Smooth muscle cell (in vitro differentiated cells): ENCODE measurements around the gene APPBP2. TPM values are rescaled to one million over a fixed set of nuclear protein-coding genes. Genes with fewer than 3 reads are reported as not detected.
"Not testable (repeated sequence)": the region's sequence is repeated elsewhere in the genome, so short reads cannot be mapped to it uniquely, and the experiment has no call there.

Experiments used
- DNase-seq: peaks from one replicate; lab custom pipeline; 2025; ENCODE audit not compliant: unreplicated experiment; lab: John Stamatoyannopoulos, UW
- H2AFZ ChIP-seq: fragments of 200-600 bp; sonication (generic); 2 replicates; pipeline ENCODE4 v1.6.0; 2016; ENCODE audit warnings: antibody characterized with exemption, low read depth, mild to moderate bottlenecking
- H3F3A ChIP-seq: fragments of 200-600 bp; sonication (generic); 2 replicates; pipeline ENCODE4 v1.6.0; 2017; ENCODE audit warnings: antibody characterized with exemption, low read depth
- H3K27ac ChIP-seq: fragments of 200-600 bp; sonication (generic); 2 replicates; pipeline ENCODE4 v1.5.1; 2016; ENCODE audit warnings: low read depth, mild to moderate bottlenecking
- H3K27me3 ChIP-seq: fragments of 200-600 bp; sonication (generic); 2 replicates; pipeline ENCODE4 v1.6.1; 2016; ENCODE audit warnings: low read depth, mild to moderate bottlenecking
- H3K36me3 ChIP-seq: fragments of 200-600 bp; sonication (generic); 2 replicates; pipeline ENCODE4 v1.5.1; 2016; ENCODE audit warnings: low read depth
- H3K4me1 ChIP-seq: fragments of 200-600 bp; sonication (generic); 2 replicates; pipeline ENCODE4 v1.5.1; 2016; ENCODE audit warnings: low read depth
- H3K4me2 ChIP-seq: fragments of 200-600 bp; sonication (generic); 2 replicates; pipeline ENCODE4 v1.6.0; 2016; ENCODE audit warnings: mild to moderate bottlenecking
- H3K4me3 ChIP-seq: fragments of 200-600 bp; sonication (generic); 2 replicates; pipeline ENCODE4 v1.5.1; 2016; ENCODE audit warnings: mild to moderate bottlenecking
- H3K79me2 ChIP-seq: fragments of 200-600 bp; sonication (generic); 2 replicates; pipeline ENCODE4 v1.6.0; 2016; ENCODE audit warnings: low read depth, mild to moderate bottlenecking
- H3K9ac ChIP-seq: fragments of 200-600 bp; sonication (generic); 2 replicates; pipeline ENCODE4 v1.6.0; 2016; ENCODE audit warnings: low read depth
- H3K9me3 ChIP-seq: fragments of 200-600 bp; sonication (generic); replicated peaks from 2 replicates; pipeline ENCODE4 v1.5.1; 2016; ENCODE audit warnings: low read depth
- H4K20me1 ChIP-seq: fragments of 200-600 bp; sonication (generic); 2 replicates; pipeline ENCODE4 v1.6.0; 2016; ENCODE audit warnings: low read depth
- WGBS: methylation state at CpG from one replicate; pipeline ENCODE4 v1.1.7; 2016; ENCODE audit warnings: low lambda C conversion rate; 5-methylcytosine and 5-hydroxymethylcytosine counted together
- polyA plus RNA-seq: library from polyadenylated mRNA; unstranded; fragments of >200 nt; fragmentation: Nextera tagmentation; extraction: Ambion mirVana; gene quantifications from 2 replicates; pipeline ENCODE4 v1.2.1, GENCODE V29; 2016
- total RNA-seq: library from RNA; depleted of rRNA; stranded (reverse); fragments of >200 nt; gene quantifications from 2 replicates; pipeline ENCODE4 v1.2.3, GENCODE V29; 2014
- TF ChIP-seq, protein P1 (sequence below): fragments of 200-600 bp; sonication (generic); IDR thresholded peaks from 2 replicates; pipeline ENCODE4 v1.5.1; 2017; ENCODE audit warnings: borderline replicate concordance, mild to moderate bottlenecking, antibody characterized with exemption; ENCODE audit not compliant: insufficient read depth, poor library complexity, severe bottlenecking

APPBP2 gene
- total and polyA plus RNA-seq, 2 experiments from 2014 or later, result 38.3 to 40.9 TPM

- no peaks in the 10 kb centered on the region for H3F3A ChIP-seq
Observed at GRCh38 chr17:60435244-60436167, 90.5 kb downstream of the APPBP2 start.

GRCh38 chr17:60433021-60433997 lies 92.7 kb downstream of the APPBP2 start:
- not testable (repeated sequence) for H4K20me1 ChIP-seq, H3K4me1 ChIP-seq, H2AFZ ChIP-seq, H3K4me3 ChIP-seq, DNase-seq, H3K27ac ChIP-seq, H3K9me3 ChIP-seq, H3F3A ChIP-seq, H3K79me2 ChIP-seq, H3K27me3 ChIP-seq, H3K4me2 ChIP-seq, H3K9ac ChIP-seq, H3K36me3 ChIP-seq
- 91% methylated on average over 4 of the region's 4 CpGs for WGBS

More at GRCh38 chr17:60435244-60436167, 90.5 kb downstream of the APPBP2 start:
- H3K9me3 ChIP-seq, result no peaks in the 10 kb centered on the region
- no peak overlapping the region for H3K9ac ChIP-seq
- no peaks in the 10 kb centered on the region for H4K20me1 ChIP-seq
- no peak overlapping the region for H3K4me3 ChIP-seq
- no peak overlapping the region for H3K4me2 ChIP-seq
- WGBS, result 83% methylated on average over 28 of the region's 28 CpGs
- no peaks in the 10 kb centered on the region for H3K27me3 ChIP-seq
- H3K4me1 ChIP-seq, result no peaks in the 10 kb centered on the region
- DNase-seq, result peak; percentile 4
- H3K36me3 ChIP-seq, result no peaks in the 10 kb centered on the region
- H3K79me2 ChIP-seq, result no peaks in the 10 kb centered on the region
- TF ChIP-seq, protein P1, sequence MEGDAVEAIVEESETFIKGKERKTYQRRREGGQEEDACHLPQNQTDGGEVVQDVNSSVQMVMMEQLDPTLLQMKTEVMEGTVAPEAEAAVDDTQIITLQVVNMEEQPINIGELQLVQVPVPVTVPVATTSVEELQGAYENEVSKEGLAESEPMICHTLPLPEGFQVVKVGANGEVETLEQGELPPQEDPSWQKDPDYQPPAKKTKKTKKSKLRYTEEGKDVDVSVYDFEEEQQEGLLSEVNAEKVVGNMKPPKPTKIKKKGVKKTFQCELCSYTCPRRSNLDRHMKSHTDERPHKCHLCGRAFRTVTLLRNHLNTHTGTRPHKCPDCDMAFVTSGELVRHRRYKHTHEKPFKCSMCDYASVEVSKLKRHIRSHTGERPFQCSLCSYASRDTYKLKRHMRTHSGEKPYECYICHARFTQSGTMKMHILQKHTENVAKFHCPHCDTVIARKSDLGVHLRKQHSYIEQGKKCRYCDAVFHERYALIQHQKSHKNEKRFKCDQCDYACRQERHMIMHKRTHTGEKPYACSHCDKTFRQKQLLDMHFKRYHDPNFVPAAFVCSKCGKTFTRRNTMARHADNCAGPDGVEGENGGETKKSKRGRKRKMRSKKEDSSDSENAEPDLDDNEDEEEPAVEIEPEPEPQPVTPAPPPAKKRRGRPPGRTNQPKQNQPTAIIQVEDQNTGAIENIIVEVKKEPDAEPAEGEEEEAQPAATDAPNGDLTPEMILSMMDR, result peak; percentile 85
- no peak overlapping the region for H3K27ac ChIP-seq
- no peak overlapping the region for H2AFZ ChIP-seq

- H3K27me3 ChIP-seq, H2AFZ ChIP-seq, DNase-seq, H3K4me1 ChIP-seq, H3K4me3 ChIP-seq, H3K27ac ChIP-seq, H3K4me2 ChIP-seq, H3K79me2 ChIP-seq, H3K9ac ChIP-seq, H3K9me3 ChIP-seq, H3F3A ChIP-seq, H4K20me1 ChIP-seq, H3K36me3 ChIP-seq: not testable (repeated sequence)
- 94% methylated on average over 7 of the region's 7 CpGs for WGBS
Observed at GRCh38 chr17:60430561-60430960, 95.5 kb downstream of the APPBP2 start.

GRCh38 chr17:60428491-60428890 lies 97.6 kb downstream of the APPBP2 start:
- H3K4me1 ChIP-seq, H2AFZ ChIP-seq, H3K27me3 ChIP-seq, H3K79me2 ChIP-seq, H4K20me1 ChIP-seq, DNase-seq, H3K9me3 ChIP-seq, H3K27ac ChIP-seq, H3K4me3 ChIP-seq, H3K4me2 ChIP-seq, H3K36me3 ChIP-seq, H3F3A ChIP-seq, H3K9ac ChIP-seq: not testable (repeated sequence)
- WGBS, result 95% methylated on average over 6 of the region's 6 CpGs

GRCh38 chr17:60426596-60426995 lies 99.4 kb downstream of the APPBP2 start:
- no peak overlapping the region for H3K9ac ChIP-seq
- no peaks in the 10 kb centered on the region for H3F3A ChIP-seq
- TF ChIP-seq, protein P1, result no peak
- no peaks in the 10 kb centered on the region for H3K9me3 ChIP-seq
- no peak overlapping the region for H3K4me2 ChIP-seq
- no peak overlapping the region for H3K4me3 ChIP-seq
- H3K79me2 ChIP-seq, result no peaks in the 10 kb centered on the region
- no peak overlapping the region for H2AFZ ChIP-seq
- no peaks in the 10 kb centered on the region for H4K20me1 ChIP-seq
- 92% methylated on average over 10 of the region's 10 CpGs for WGBS
- no peak for DNase-seq
- no peak overlapping the region for H3K27ac ChIP-seq
- no peaks in the 10 kb centered on the region for H3K4me1 ChIP-seq
- H3K27me3 ChIP-seq, result no peaks in the 10 kb centered on the region
- H3K36me3 ChIP-seq, result no peaks in the 10 kb centered on the region
